AG10803 (cell line): ENCODE data around the gene ETNK1.

Experiments
- DNase-seq: peaks from one replicate; pipeline ENCODE4 v3.0.0; 2010; ENCODE audit warnings: low read depth
- H3K4me3 ChIP-seq: 2 replicates; pipeline ENCODE4 v1.5.1; 2011; ENCODE audit warnings: mild to moderate bottlenecking, low read length, control low read depth
- TF ChIP-seq, protein P1 (sequence below): conservative IDR thresholded peaks from 2 replicates; pipeline ENCODE4 v1.5.1; 2011; ENCODE audit warnings: mild to moderate bottlenecking, low read length, control low read depth, inconsistent platforms

The ETNK1 gene

DNA sequence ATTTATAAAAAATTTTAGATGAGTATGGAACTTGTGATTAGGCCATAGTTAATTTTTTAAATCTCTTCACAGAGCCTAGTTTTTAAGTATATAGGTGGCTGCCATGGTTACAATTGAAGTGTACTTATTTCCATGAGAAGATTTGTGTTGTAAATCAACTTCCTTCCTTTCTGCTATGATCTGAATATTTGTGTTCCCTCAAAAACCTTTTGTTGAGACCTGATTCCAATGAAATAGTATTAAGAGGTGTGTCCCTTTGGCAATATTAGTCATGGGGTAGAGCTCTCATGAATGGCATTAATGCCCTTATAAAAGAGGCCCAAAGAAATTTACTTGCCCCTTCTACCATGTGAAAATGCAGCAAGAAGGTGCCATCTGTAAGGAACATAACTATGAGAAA, 28.8 kb downstream of the ETNK1 start:
- TF ChIP-seq, protein P1, sequence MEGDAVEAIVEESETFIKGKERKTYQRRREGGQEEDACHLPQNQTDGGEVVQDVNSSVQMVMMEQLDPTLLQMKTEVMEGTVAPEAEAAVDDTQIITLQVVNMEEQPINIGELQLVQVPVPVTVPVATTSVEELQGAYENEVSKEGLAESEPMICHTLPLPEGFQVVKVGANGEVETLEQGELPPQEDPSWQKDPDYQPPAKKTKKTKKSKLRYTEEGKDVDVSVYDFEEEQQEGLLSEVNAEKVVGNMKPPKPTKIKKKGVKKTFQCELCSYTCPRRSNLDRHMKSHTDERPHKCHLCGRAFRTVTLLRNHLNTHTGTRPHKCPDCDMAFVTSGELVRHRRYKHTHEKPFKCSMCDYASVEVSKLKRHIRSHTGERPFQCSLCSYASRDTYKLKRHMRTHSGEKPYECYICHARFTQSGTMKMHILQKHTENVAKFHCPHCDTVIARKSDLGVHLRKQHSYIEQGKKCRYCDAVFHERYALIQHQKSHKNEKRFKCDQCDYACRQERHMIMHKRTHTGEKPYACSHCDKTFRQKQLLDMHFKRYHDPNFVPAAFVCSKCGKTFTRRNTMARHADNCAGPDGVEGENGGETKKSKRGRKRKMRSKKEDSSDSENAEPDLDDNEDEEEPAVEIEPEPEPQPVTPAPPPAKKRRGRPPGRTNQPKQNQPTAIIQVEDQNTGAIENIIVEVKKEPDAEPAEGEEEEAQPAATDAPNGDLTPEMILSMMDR, result no peak
- DNase-seq, result no peak
- H3K4me3 ChIP-seq, result no peak overlapping the region

DNA sequence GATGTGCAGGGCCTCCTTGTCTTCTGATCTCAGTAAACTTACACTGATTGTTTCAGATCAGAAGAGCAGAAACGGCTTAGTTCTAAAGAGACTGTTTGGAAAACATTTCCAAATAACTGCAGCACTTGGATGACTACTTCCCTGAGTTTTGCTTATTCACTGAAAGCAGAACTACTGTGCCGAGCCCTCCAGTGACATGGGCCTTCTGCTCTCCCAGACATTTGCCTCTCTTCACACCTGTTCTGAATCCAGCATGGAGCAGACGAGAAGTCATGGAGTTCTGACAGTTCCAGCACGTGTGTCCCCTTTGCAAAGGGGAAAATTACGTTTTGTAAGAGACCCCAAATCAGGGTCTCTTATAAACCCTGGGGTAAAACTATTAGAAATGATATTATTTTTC, 31.4 kb downstream of the ETNK1 start:
- no peak for DNase-seq
- TF ChIP-seq, protein P1, result no peak
- no peak overlapping the region for H3K4me3 ChIP-seq

DNA sequence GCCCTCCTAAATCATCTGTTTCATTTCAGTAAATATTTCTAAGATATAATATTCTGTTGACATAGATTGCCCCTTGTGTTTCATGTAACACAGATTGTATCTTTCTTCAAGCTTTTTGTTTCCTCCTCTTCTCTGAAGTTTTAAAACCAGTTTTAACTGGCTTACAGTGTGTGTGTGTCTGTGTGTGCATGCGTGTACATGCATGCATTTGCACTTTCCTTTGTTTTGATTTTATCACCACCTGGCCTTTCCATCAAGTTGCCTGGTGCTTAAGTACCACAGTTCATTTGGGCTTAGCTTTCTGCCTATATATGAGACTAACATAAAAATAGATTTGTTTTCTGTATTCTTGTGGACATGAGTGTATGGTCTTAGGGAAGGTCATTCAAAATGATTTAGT, 31.9 kb downstream of the ETNK1 start:
- TF ChIP-seq, protein P1, result no peak
- DNase-seq, result no peak
- H3K4me3 ChIP-seq, result no peak overlapping the region

DNA sequence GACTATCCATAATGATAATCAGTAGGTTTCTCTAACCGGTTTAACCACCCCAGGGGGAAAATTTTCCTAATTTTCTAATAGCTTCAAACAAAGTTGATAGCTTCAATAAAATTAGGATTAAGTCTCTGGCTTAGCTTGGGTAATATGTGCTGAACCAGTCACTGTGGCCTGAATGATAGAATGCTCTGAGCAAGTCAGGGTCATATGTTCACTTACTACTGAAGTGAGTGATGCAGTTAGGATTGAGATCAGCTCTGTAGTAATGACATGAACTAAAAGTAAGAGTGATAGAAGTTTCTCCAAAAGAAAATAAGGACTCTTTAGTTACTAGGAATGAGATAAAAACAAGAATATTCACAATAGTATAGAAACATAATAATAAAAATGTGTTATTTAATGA, 32.6 kb downstream of the ETNK1 start:
- TF ChIP-seq, protein P1, result no peak
- H3K4me3 ChIP-seq, result no peak overlapping the region
- DNase-seq, result peak; percentile 8

DNA sequence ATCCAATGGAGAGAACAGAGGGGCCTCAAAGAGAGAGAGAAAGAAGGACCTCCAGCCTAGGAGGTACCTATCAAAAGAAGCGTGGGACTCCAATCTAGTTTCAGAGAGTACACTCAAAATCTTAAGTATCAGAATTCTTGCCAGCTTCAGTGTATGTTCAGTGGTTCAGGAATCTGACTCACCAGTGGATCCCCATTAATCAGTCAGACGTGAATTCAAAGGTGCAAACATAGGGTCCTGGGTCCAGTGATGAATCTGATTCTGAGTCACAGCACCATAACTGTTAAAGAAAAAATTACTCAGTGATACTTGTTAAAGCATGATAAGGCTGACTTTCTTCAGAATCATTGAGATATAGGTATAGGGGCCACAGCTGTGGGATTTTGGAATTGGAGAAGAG, 33.2 kb downstream of the ETNK1 start:
- peak; percentile 37 for DNase-seq
- H3K4me3 ChIP-seq, result no peak overlapping the region
- TF ChIP-seq, protein P1, result no peak

DNA sequence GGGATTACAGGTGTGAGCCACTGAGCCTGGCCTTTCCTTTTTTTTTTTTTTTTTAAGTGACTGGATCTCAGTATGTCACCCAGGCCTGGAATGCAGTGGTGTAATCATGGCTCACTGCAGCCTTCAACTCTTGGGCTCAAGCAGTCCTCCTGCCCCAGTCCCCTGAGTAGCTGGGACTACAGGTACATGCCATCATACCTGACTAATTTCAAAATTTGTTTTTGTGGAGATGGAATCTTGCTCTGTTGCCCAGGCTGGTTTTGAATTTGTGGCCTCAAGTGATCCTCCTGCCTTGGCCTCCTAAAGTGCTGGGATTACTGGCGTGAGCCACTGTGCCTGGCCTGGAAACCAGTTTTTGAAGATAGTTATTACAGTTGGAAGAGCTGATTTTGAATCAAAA, 37.4 kb downstream of the ETNK1 start:
- TF ChIP-seq, protein P1, result no peak
- no peak for DNase-seq
- H3K4me3 ChIP-seq, result no peak overlapping the region

DNA sequence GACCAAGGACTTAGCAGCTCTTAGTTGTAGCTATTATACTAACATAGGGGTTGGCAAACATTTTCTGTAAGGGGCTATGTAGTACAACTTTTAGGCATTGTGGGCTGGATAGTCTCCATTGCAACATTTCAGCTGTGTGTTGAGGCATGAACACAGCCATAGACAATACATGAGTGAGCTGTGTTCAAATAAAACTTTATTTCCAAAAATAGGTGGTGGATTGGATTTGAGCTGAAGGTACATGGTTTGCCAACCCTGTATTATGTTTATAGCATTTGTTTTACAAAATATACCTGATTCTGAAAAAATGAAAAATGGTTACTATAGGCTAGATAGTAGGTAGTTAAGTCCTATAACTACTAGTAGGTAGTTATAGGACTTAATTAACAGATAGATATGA, 40.5 kb downstream of the ETNK1 start:
- DNase-seq, result no peak
- TF ChIP-seq, protein P1, result no peak
- no peak overlapping the region for H3K4me3 ChIP-seq
